HepG2 (cell line): Measurements from ENCODE around the gene TCFL5. TPM values are rescaled to one million over a fixed set of nuclear protein-coding genes. Genes with fewer than 3 reads are reported as not detected.

ENCODE experiments used
- ARID4A ChIP-seq: sonication (generic); formaldehyde crosslinking; IDR thresholded peaks from 2 replicates; pipeline ENCODE4 v1.5.0; 2020; ENCODE audit warnings: mild to moderate bottlenecking, missing genetic modification reagents, borderline replicate concordance
- ATM ChIP-seq: fragments of 450-650 bp; IDR thresholded peaks from 2 replicates; pipeline ENCODE4 v1.7.1; 2017; ENCODE audit warnings: mild to moderate bottlenecking, borderline replicate concordance
- CBX2 ChIP-seq, 2 experiments: fragments of 200-600 bp in 1 of 2; sonication (generic); formaldehyde crosslinking in 1 of 2; IDR thresholded peaks; 2 replicates each; pipeline versions ENCODE4 v1.7.0 to v1.8.1; 2018 to 2022; ENCODE audit warnings: low read depth in 2 of 2, low read length in 1 of 2, mild to moderate bottlenecking in 1 of 2, missing genetic modification reagents in 1 of 2
- CERS6 ChIP-seq: sonication (generic); formaldehyde crosslinking; IDR thresholded peaks from 2 replicates; pipeline ENCODE4 v1.5.0; 2020; ENCODE audit warnings: missing genetic modification reagents
- DR1 ChIP-seq: sonication (generic); formaldehyde crosslinking; IDR thresholded peaks from 2 replicates; pipeline ENCODE4 v1.8.0; 2021; ENCODE audit warnings: mild to moderate bottlenecking, missing genetic modification reagents, inconsistent platforms
- GLMP ChIP-seq: sonication (generic); formaldehyde crosslinking; IDR thresholded peaks from 2 replicates; pipeline ENCODE4 v1.9.0; 2021; ENCODE audit warnings: missing genetic modification reagents, mild to moderate bottlenecking, borderline replicate concordance
- HCFC1 ChIP-seq: fragments of 150-350 bp; IDR thresholded peaks from 2 replicates; pipeline ENCODE4 v1.6.1; 2014; ENCODE audit warnings: low read depth, low read length
- ISX ChIP-seq: sonication (generic); formaldehyde crosslinking; conservative IDR thresholded peaks from 2 replicates; pipeline ENCODE4 v1.5.0; 2020; ENCODE audit warnings: missing genetic modification reagents
- MYC ChIP-seq: sonication (generic); formaldehyde crosslinking; IDR thresholded peaks from 2 replicates; pipeline ENCODE4 v1.9.0; 2021; ENCODE audit warnings: missing genetic modification reagents, borderline replicate concordance
- SCMH1 ChIP-seq: sonication (generic); formaldehyde crosslinking; IDR thresholded peaks from 2 replicates; pipeline ENCODE4 v1.9.0; 2021; ENCODE audit warnings: missing genetic modification reagents, mild to moderate bottlenecking, borderline replicate concordance
- TCF7 ChIP-seq: sonication (generic); IDR thresholded peaks from 2 replicates; pipeline ENCODE4 v1.6.1; 2016; ENCODE audit warnings: antibody characterized with exemption, low read depth
- TMF1 ChIP-seq: sonication (generic); formaldehyde crosslinking; IDR thresholded peaks from 2 replicates; pipeline ENCODE4 v1.8.1; 2022; ENCODE audit warnings: low read depth, missing genetic modification reagents
- TOE1 ChIP-seq: sonication (generic); formaldehyde crosslinking; IDR thresholded peaks from 2 replicates; pipeline ENCODE4 v1.4.0; 2020; ENCODE audit warnings: mild to moderate bottlenecking, missing genetic modification reagents
- TOPORS ChIP-seq: sonication (generic); formaldehyde crosslinking; IDR thresholded peaks from 2 replicates; pipeline ENCODE4 v1.8.0; 2023; ENCODE audit warnings: mild to moderate bottlenecking, missing genetic modification reagents
- ZFP90 ChIP-seq: sonication (generic); formaldehyde crosslinking; IDR thresholded peaks from 2 replicates; pipeline ENCODE4 v1.8.0; 2022; ENCODE audit warnings: missing genetic modification reagents, mild to moderate bottlenecking, inconsistent platforms, borderline replicate concordance
- ZKSCAN5 ChIP-seq: sonication (generic); formaldehyde crosslinking; IDR thresholded peaks from 2 replicates; pipeline ENCODE4 v1.5.1; 2020; ENCODE audit warnings: mild to moderate bottlenecking, missing genetic modification reagents
- ZNF546 ChIP-seq: sonication (generic); formaldehyde crosslinking; conservative IDR thresholded peaks from 2 replicates; pipeline ENCODE4 v1.8.1; 2023; ENCODE audit warnings: mild to moderate bottlenecking, missing genetic modification reagents
- ZNF614 ChIP-seq: IDR thresholded peaks from 2 replicates; pipeline ENCODE4 v1.6.1; 2018; ENCODE audit warnings: missing biosample characterization, missing genetic modification reagents, inconsistent platforms, borderline replicate concordance
- ZNF713 ChIP-seq: sonication (generic); formaldehyde crosslinking; IDR thresholded peaks from 2 replicates; pipeline ENCODE4 v1.4.0; 2020; ENCODE audit warnings: mild to moderate bottlenecking, missing genetic modification reagents
- ZNF737 ChIP-seq: sonication (generic); formaldehyde crosslinking; IDR thresholded peaks from 2 replicates; pipeline ENCODE4 v1.5.0; 2020; ENCODE audit warnings: missing genetic modification reagents, mild to moderate bottlenecking, borderline replicate concordance
- ZNF850 ChIP-seq: sonication (generic); formaldehyde crosslinking; conservative IDR thresholded peaks from 2 replicates; pipeline ENCODE4 v1.9.0; 2021; ENCODE audit warnings: mild to moderate bottlenecking, missing genetic modification reagents
- polyA plus RNA-seq, 8 experiments: library from polyadenylated mRNA; depleted of rRNA in 3 of 8; stranded (reverse) in 7 of 8; unstranded in 1 of 8; fragments of >200 nt; fragmentation: Illumina TruSeq in 4 of 8; extraction: Trizol in 4 of 8; gene quantifications; 2 replicates each; pipeline versions ENCODE4 v1.2.1 to v1.2.3, GENCODE V29; 2011 to 2016; ENCODE audit warnings: low read depth in 4 of 8, missing spikeins in 1 of 8, mixed read lengths in 1 of 8; ENCODE audit not compliant: insufficient read depth in 1 of 8
- total RNA-seq, 5 experiments: library from RNA; depleted of rRNA; stranded (reverse); fragments of >200 nt; fragmentation: Illumina TruSeq; extraction: Trizol; gene quantifications; 2 replicates each; pipeline ENCODE4 v1.2.3, GENCODE V29; 2016; ENCODE audit warnings: low read depth in 1 of 5
- TF ChIP-seq, protein P1 (sequence below): IDR thresholded peaks from 2 replicates; pipeline ENCODE4 v1.6.1; 2016; ENCODE audit warnings: mild to moderate bottlenecking

TCFL5 gene
- total and polyA plus RNA-seq, 2 of the 13 experiments (the other 11 are each of a cell fraction or from before 2014, with no cell fraction given), result 14.8 to 20.0 TPM

DNA sequence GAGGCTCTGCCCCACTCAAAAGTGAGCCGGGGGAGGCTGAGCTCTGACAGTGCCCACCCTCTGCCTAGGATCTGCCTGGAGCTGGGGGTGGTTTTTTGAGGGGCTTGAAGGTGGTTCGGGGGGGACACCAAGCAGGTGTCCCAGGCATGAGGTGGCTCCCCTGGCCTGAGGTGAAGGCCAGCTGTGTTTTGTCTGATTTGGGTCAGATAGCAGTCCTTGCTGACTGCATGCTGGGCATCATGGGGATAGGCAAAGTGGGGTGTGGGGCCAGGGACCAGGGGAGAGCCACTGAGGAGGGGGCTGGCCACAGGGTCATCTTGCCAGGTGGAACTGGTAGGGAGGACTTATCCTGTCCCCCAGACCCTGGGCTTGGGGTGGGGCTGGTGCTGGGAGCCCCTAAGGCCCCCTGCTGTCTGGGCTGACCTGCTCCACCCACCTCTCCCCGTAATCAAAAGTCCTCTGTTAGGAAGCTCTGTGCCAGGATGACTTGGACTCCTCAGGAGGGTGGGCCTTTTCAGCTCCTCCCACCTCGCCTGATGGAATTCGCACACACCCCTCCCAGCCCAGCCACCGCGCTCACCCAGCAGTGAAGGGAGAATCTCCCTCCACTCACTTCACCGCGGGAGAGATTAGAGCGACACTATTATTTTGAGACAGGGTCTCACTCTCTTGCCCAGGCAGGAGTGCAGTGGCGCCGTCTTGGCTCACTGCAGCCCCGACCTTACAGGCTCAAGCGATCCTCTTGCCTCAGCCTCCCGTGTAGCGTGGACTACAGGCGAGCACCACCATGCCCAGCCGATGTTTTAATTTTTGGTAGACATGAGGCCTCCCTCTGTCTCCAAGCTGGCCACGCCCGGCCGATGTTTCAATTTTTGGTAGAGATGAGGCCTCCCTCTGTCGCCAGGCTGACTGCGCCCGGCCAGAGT, 46.3 kb downstream of the TCFL5 start (continued):
- TF ChIP-seq ARID4A (peak; percentile 12; the same call in 1 of the 2 replicates), ZNF546 (CRISPR knock-in tag) (no peak; the same call in 1 of the 2 replicates), ZNF713 (CRISPR knock-in tag) (no peak), ZKSCAN5 (no peak), MYC (CRISPR knock-in tag) (peak; percentile 14; the same call in 1 of the 2 replicates), GLMP (no peak), CBX2 (IDR thresholded peaks at IDR 0.05; ENCODE audit: low read depth, low read length) (no peak), CBX2 (CRISPR knock-in tag; IDR thresholded peaks at IDR 0.05; ENCODE audit: low read depth) (no peak), TOE1 (no peak), TOPORS (no peak), TMF1 (CRISPR knock-in tag) (no peak), SCMH1 (CRISPR knock-in tag) (no peak), TCF7 (no peak), DR1 (CRISPR knock-in tag) (no peak), ZNF614 (CRISPR knock-in tag) (no peak), ZFP90 (CRISPR knock-in tag) (peak; percentile 39; the same call in 1 of the 2 replicates), ZNF737 (CRISPR knock-in tag) (no peak), CERS6 (CRISPR knock-in tag) (no peak), ISX (CRISPR knock-in tag) (no peak), ZNF850 (CRISPR knock-in tag) (no peak), HCFC1 (no peak), ATM (no peak)
- TF ChIP-seq, protein P1, sequence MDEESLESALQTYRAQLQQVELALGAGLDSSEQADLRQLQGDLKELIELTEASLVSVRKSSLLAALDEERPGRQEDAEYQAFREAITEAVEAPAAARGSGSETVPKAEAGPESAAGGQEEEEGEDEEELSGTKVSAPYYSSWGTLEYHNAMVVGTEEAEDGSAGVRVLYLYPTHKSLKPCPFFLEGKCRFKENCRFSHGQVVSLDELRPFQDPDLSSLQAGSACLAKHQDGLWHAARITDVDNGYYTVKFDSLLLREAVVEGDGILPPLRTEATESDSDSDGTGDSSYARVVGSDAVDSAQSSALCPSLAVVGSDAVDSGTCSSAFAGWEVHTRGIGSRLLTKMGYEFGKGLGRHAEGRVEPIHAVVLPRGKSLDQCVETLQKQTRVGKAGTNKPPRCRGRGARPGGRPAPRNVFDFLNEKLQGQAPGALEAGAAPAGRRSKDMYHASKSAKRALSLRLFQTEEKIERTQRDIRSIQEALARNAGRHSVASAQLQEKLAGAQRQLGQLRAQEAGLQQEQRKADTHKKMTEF (CRISPR knock-in tag), result no peak
